Measurements from ENCODE around the gene DNASE2B.
"Not testable (repeated sequence)": the region's sequence is repeated elsewhere in the genome, so short reads cannot be mapped to it uniquely, and the experiment has no call there.

Gene DNASE2B

GRCh38 chr1:84415396-84415795 is 17.1 kb downstream of the DNASE2B start:
- no peak for DNase-seq

GRCh38 chr1:84422909-84423308 is 24.6 kb downstream of the DNASE2B start:
- no peak for DNase-seq

- no peak for DNase-seq
These were observed 26.3 kb downstream of the DNASE2B start for GRCh38 chr1:84424513-84425149.

GRCh38 chr1:84425150-84425896 is 27.0 kb downstream of the DNASE2B start:
- DNase-seq, result no peak

- DNase-seq, result no peak
These were observed 28.1 kb downstream of the DNASE2B start for GRCh38 chr1:84426376-84426775.

GRCh38 chr1:84427250-84428188 is 29.2 kb downstream of the DNASE2B start:
- DNase-seq, result no peak

- no peak for DNase-seq
These were observed 30.0 kb downstream of the DNASE2B start for GRCh38 chr1:84428235-84428634.

- DNase-seq, result no peak
These were observed 30.9 kb downstream of the DNASE2B start for GRCh38 chr1:84429231-84429630.

GRCh38 chr1:84430546-84430945 is 32.3 kb downstream of the DNASE2B start:
- no peak for DNase-seq

- peak; percentile 20 for DNase-seq
These were observed 35.2 kb downstream of the DNASE2B start for GRCh38 chr1:84433258-84434080.

- DNase-seq, result no peak
These were observed 35.9 kb downstream of the DNASE2B start for GRCh38 chr1:84434081-84434769.

- DNase-seq, result no peak
These were observed 36.7 kb downstream of the DNASE2B start for GRCh38 chr1:84434801-84435549.

- peak; percentile 37 for DNase-seq
These were observed 38.8 kb downstream of the DNASE2B start for GRCh38 chr1:84436876-84437655.

- peak; percentile 72 for DNase-seq
These were observed 44.0 kb downstream of the DNASE2B start for GRCh38 chr1:84442256-84442655.

- not testable (repeated sequence) for DNase-seq
These were observed 44.7 kb downstream of the DNASE2B start for GRCh38 chr1:84442747-84443646.

GRCh38 chr1:84448704-84449103 is 50.4 kb downstream of the DNASE2B start:
- DNase-seq, result not testable (repeated sequence)

- DNase-seq, result no peak
These were observed 52.6 kb downstream of the DNASE2B start for GRCh38 chr1:84450910-84451309.

- no peak for DNase-seq
These were observed 54.2 kb downstream of the DNASE2B start for GRCh38 chr1:84452436-84452835.

- DNase-seq, result no peak
These were observed 63.8 kb downstream of the DNASE2B start for GRCh38 chr1:84462118-84462517.
